Fibroblast of lung (primary cell): ENCODE results near the gene PCLAF.

Experiments used
- CTCF ChIP-seq, 2 donors: IDR thresholded peaks in 1 of 2; conservative IDR thresholded peaks in 1 of 2; 1 replicate in 1 of 2; 2 replicates in 1 of 2; pipeline ENCODE4 v1.5.1; 2011 to 2012; ENCODE audit warnings: low read length in 2 of 2, control low read depth in 1 of 2, inconsistent platforms in 1 of 2, low read depth in 1 of 2, mild to moderate bottlenecking in 1 of 2
- EZH2 ChIP-seq: IDR thresholded peaks from 2 replicates; pipeline ENCODE4 v1.5.1; 2012; ENCODE audit warnings: low read length, control low read depth, mild to moderate bottlenecking; ENCODE audit errors: missing control alignments

GRCh38 chr15:64315216-64315615, 66.0 kb downstream of the PCLAF start:
- no peak for TF ChIP-seq CTCF (conservative IDR thresholded peaks at IDR 0.05 in 1 of 2, IDR thresholded peaks at IDR 0.05 in 1 of 2; ENCODE audit: low read depth in 1 of 2, low read length in 2 of 2)
- no peak for TF ChIP-seq EZH2
